Lung (tissue), 12 donors: ENCODE results near the gene SCN4A. TPM values are rescaled to one million over a fixed set of nuclear protein-coding genes. Genes with fewer than 3 reads are reported as not detected.

ENCODE experiments used
- ATAC-seq: fragments of 200-7000 bp; cut with Tn5 transposase; one replicate; pipeline ENCODE4 v1.9.1; 2020; ENCODE audit warnings: moderate number of reproducible peaks; ENCODE audit not compliant: insufficient read depth, low FRiP score
- DNase-seq, 3 donors: peaks; one replicate each; pipeline ENCODE4 v3.0.0-alpha.2; 2013 to 2017
- H3K27ac ChIP-seq, 2 donors: one replicate each; pipeline ENCODE4 v1.5.1; 2013; ENCODE audit warnings: mild to moderate bottlenecking in 2 of 2, moderate library complexity in 2 of 2, control low read depth in 1 of 2, inconsistent platforms in 1 of 2, low read depth in 1 of 2, low read length in 1 of 2
- H3K27me3 ChIP-seq, 3 donors: one replicate each; pipeline ENCODE4 v1.5.1; 2013; ENCODE audit warnings: low read length in 2 of 3; ENCODE audit not compliant: control insufficient read depth in 3 of 3, insufficient read depth in 3 of 3
- H3K36me3 ChIP-seq, 4 donors: one replicate each; pipeline ENCODE4 v1.5.1; 2013; ENCODE audit warnings: low read length in 4 of 4, mild to moderate bottlenecking in 1 of 4, moderate library complexity in 1 of 4; ENCODE audit not compliant: control insufficient read depth in 4 of 4, insufficient read depth in 4 of 4
- H3K4me1 ChIP-seq, 5 donors: one replicate each; pipeline ENCODE4 v1.5.1; 2013; ENCODE audit warnings: low read length in 5 of 5, mild to moderate bottlenecking in 2 of 5, moderate library complexity in 1 of 5; ENCODE audit not compliant: control insufficient read depth in 5 of 5, insufficient read depth in 5 of 5
- H3K4me3 ChIP-seq: one replicate; pipeline ENCODE4 v1.5.1; 2013; ENCODE audit warnings: mild to moderate bottlenecking, control low read depth, moderate library complexity
- H3K9ac ChIP-seq, 2 donors: one replicate each; pipeline ENCODE4 v1.5.1; 2013; ENCODE audit warnings: low read length in 2 of 2, control low read depth in 1 of 2; ENCODE audit not compliant: insufficient read depth in 1 of 2
- H3K9me3 ChIP-seq, 4 donors: one replicate each; pipeline ENCODE4 v1.5.1; 2013; ENCODE audit warnings: low read length in 3 of 4, mild to moderate bottlenecking in 1 of 4, moderate library complexity in 1 of 4; ENCODE audit not compliant: control insufficient read depth in 4 of 4, insufficient read depth in 3 of 4
- CTCF ChIP-seq: IDR thresholded peaks from 2 replicates; pipeline ENCODE4 v1.5.1; 2012; ENCODE audit warnings: mild to moderate bottlenecking; ENCODE audit errors: control extremely low read depth, extremely low read depth
- WGBS, 2 donors: extraction: QIAGEN DNeasy Blood & Tissue Kit; methylation state at CpG; one replicate each; pipeline ENCODE4 v1.1.7; 2013; 5-methylcytosine and 5-hydroxymethylcytosine counted together
- polyA plus RNA-seq, 2 donors: library from polyadenylated mRNA; stranded (reverse); fragments of 200-250 nt; gene quantifications; one replicate each; pipeline ENCODE4 v1.2.1, GENCODE V29; 2013
- total RNA-seq, 2 donors: library from RNA; depleted of rRNA in 1 of 2; stranded (reverse); fragments of >200 nt in 1 of 2; gene quantifications; one replicate each; pipeline ENCODE4 v1.2.1, GENCODE V29; 2014 to 2021
- donor health status: control.
- donor health status: control.
- donor health status: Bipolar disorder and iron deficiency.
- donor health status: healthy.
- donor health status: DM: yes; HTN: yes; CAD: no.

The SCN4A gene
- total and polyA plus RNA-seq, 4 donors = 0.11 to 0.49 (median 0.22) TPM

DNA sequence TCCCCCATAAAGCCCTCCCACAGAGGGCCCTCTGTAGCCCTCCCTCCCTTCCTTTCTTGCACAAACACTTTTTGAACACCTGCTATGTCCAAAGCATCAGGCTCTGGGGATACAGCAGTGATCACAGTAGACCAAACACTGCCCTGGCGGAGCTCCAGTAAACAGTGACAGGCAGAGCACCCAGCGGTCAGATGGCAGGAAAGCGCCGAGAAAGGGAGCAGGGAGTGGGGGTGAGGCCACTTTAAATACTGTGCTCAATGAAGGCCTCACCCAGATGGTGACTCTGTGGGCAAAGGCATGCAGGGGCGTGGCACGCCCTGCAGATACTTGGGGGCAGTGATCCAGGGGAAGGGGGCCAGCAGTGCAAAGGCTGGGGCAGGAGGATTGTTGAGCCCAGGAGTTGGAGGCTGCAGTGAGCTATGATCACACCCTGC lies 33.0 kb upstream of the SCN4A start:
- Histone ChIP-seq H3K9me3 (peaks cover 0 to 1% (median 0%) of the 10 kb centered on the region in 4 donors), H3K9ac (no peak overlapping the region), H3K4me1 (peaks cover 0 to 30% (median 24%) of the 10 kb centered on the region in 5 donors), H3K4me3 (peak overlapping the region; percentile 23), H3K36me3 (peaks cover 0 to 11% (median 0%) of the 10 kb centered on the region in 4 donors), H3K27ac (peak overlapping the region in 1 of 2 donors; percentile 33), H3K27me3 (no peaks in the 10 kb centered on the region)
- no peak for TF ChIP-seq CTCF
- DNase-seq = peak; percentile 64 to 77 (median 69)
- ATAC-seq = no peak
- 32 to 35% methylated on average over 6 of the region's 6 CpGs for WGBS, 2 donors

DNA sequence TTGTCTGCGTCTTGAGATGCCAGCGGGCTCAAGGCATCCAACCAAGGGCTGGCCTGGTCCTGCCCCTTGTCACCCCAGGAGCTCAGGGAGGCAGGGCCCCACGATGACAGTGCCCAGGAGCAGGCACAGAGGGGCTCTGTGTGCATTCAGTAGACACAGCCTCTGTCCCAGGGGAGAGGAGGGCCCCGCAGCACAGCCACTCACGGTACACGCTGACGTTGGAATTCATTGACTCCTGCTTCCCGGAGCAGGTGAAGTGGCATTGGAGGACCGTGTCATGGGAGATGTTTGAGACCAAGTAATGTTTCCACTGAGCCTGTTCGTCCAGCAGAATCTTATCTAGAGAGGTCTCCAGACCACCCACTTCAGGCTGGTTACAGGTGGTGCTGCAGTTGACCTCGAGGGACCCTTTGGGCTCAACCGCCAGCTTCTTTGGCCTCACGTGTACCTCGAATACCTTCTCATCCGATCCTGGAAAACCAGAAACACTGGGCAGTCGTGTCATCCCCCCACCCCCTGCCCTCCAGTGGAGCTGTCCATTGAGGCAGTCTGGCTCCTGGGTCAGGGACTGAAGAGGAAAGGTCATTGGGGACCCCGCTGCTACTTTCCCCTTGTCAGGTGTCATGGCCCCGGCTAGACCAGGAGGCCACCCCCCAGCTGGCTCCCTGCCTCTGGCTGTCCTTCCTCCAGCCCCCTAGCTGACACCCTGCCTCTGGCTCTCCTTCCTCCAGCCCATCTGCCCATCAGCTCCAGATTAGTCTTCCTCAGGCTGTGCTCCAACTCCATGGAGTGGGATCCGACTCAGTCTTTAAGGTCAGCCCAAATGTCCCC lies 32.4 kb upstream of the SCN4A start:
- Histone ChIP-seq H3K4me3 (peak overlapping the region; percentile 23), H3K9ac (no peak overlapping the region), H3K27ac (peak overlapping the region in 1 of 2 donors; percentile 33), H3K27me3 (no peaks in the 10 kb centered on the region), H3K4me1 (peaks cover 0 to 30% (median 24%) of the 10 kb centered on the region in 5 donors), H3K36me3 (peaks cover 0 to 11% (median 0%) of the 10 kb centered on the region in 4 donors), H3K9me3 (peaks cover 0 to 1% (median 0%) of the 10 kb centered on the region in 4 donors)
- no peak for TF ChIP-seq CTCF
- 66 to 81% methylated on average over 19 of the region's 19 CpGs for WGBS, 2 donors
- DNase-seq (peak in 1 of 3 donors; percentile 64), ATAC-seq (no peak)

DNA sequence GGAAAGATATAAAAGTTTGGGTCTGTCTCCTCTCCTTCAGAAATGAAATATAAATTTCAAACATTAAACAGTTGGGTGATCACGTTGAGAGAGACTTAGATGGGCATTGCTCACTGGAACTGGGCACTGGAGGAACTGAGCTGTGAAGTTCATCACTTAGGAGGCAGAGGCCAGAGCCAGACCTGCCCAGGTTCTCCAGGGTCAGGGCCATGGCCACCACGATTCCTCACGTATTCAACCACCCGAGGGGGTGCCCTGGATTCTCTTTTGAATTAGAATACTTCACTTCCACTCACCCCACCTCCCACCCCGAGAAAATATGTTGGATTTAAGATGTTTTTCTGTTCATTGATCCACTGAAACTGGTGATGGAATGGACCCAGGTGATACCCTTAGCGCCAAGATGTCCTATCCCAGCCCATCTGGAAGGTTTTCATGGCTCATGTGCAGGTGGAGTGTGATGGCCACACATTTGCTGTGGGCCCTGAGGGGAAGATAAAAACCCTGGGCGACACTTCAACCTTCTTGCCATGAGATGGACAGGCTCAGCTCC lies 31.6 kb upstream of the SCN4A start:
- TF ChIP-seq CTCF = no peak
- Histone ChIP-seq H3K27me3 (no peaks in the 10 kb centered on the region), H3K36me3 (peaks cover 0 to 11% (median 0%) of the 10 kb centered on the region in 4 donors), H3K9ac (no peak overlapping the region), H3K4me3 (no peak overlapping the region), H3K9me3 (peaks cover 0 to 1% (median 0%) of the 10 kb centered on the region in 4 donors), H3K27ac (no peak overlapping the region), H3K4me1 (peaks cover 0 to 29% (median 24%) of the 10 kb centered on the region in 5 donors)
- no peak for ATAC-seq
- no peak for DNase-seq
- WGBS, 2 donors = 92% methylated on average over 7 of the region's 7 CpGs
